SK-N-SH (cell line): ENCODE data around the gene SRPK1. TPM values are rescaled to one million over a fixed set of nuclear protein-coding genes. Genes with fewer than 3 reads are reported as not detected.

Source experiments
- CTCF ChIA-PET: fragments of 300-600, 350-600 bp; formaldehyde crosslinking; extraction: SDS; loops from one replicate; lab custom pipeline; 2021; lab: Yijun Ruan, JAX
- POLR2A ChIA-PET: fragments of 350-600 bp; sonication (Branson Sonifier 250); formaldehyde crosslinking; extraction: SDS; loops from one replicate; lab custom pipeline; 2020; ENCODE audit warnings: antibody characterized with exemption, inconsistent platforms; lab: Yijun Ruan, JAX
- DNase-seq: peaks from one replicate; pipeline ENCODE4 v3.0.0; 2012
- H2AFZ ChIP-seq: fragments of 200-600 bp; sonication (generic); 2 replicates; pipeline ENCODE4 v1.8.1; 2016; ENCODE audit warnings: antibody characterized with exemption, mild to moderate bottlenecking, low read depth
- H3F3A ChIP-seq: fragments of 200-600 bp; sonication (generic); replicated peaks from 2 replicates; pipeline ENCODE3; 2016; ENCODE audit warnings: antibody characterized with exemption, mild to moderate bottlenecking; ENCODE audit not compliant: insufficient read depth
- H3K27ac ChIP-seq, 2 experiments: fragments of 200-500 bp in 1 of 2; fragments of 200-600 bp in 1 of 2; sonication (Bioruptor generic) in 1 of 2; sonication (generic), shearing (Covaris generic) in 1 of 2; 2 replicates each; pipeline versions ENCODE4 v1.5.1 to v1.6.1; 2014 to 2016; ENCODE audit warnings: low read depth in 2 of 2, inconsistent platforms in 1 of 2, low read length in 1 of 2, mild to moderate bottlenecking in 1 of 2, mixed read lengths in 1 of 2
- H3K27me3 ChIP-seq: fragments of 200-600 bp; sonication (generic), shearing (Covaris generic); 2 replicates; pipeline ENCODE4 v1.6.1; 2016; ENCODE audit warnings: mixed run types; ENCODE audit not compliant: insufficient read depth
- H3K36me3 ChIP-seq, 2 experiments: fragments of 200-500 bp in 1 of 2; fragments of 200-600 bp in 1 of 2; sonication (Bioruptor generic) in 1 of 2; sonication (generic) in 1 of 2; replicated peaks in 1 of 2; 2 replicates each; pipeline versions ENCODE3 to v1.5.1; 2014 to 2016; ENCODE audit warnings: low read length in 1 of 2, mild to moderate bottlenecking in 1 of 2; ENCODE audit not compliant: insufficient read depth in 2 of 2, control insufficient read depth in 1 of 2
- H3K4me1 ChIP-seq, 2 experiments: fragments of 200-500 bp in 1 of 2; fragments of 200-600 bp in 1 of 2; sonication (Bioruptor generic) in 1 of 2; sonication (generic), shearing (Covaris generic) in 1 of 2; 2 replicates each; pipeline versions ENCODE4 v1.5.1 to v1.6.1; 2014 to 2016; ENCODE audit warnings: low read depth in 1 of 2, low read length in 1 of 2, mixed run types in 1 of 2; ENCODE audit not compliant: insufficient read depth in 2 of 2, control insufficient read depth in 1 of 2
- H3K4me2 ChIP-seq: fragments of 200-600 bp; sonication (generic), shearing (Covaris generic); 2 replicates; pipeline ENCODE4 v1.6.1; 2017; ENCODE audit warnings: mixed run types
- H3K4me3 ChIP-seq, 2 experiments: fragments of 200-500 bp in 1 of 2; fragments of 200-600 bp in 1 of 2; sonication (Bioruptor generic) in 1 of 2; sonication (generic), shearing (Covaris generic) in 1 of 2; 2 replicates each; pipeline versions ENCODE4 v1.5.1 to v1.8.1; 2014 to 2016; ENCODE audit warnings: low read depth in 2 of 2, inconsistent platforms in 1 of 2, low read length in 1 of 2, mild to moderate bottlenecking in 1 of 2, mixed read lengths in 1 of 2, moderate library complexity in 1 of 2
- H3K79me2 ChIP-seq: fragments of 200-600 bp; sonication (generic); 2 replicates; pipeline ENCODE4 v1.8.1; 2017; ENCODE audit warnings: mild to moderate bottlenecking; ENCODE audit not compliant: insufficient read depth
- H3K9ac ChIP-seq: fragments of 200-600 bp; sonication (generic); 2 replicates; pipeline ENCODE4 v1.6.1; 2017; ENCODE audit warnings: mixed run types
- H3K9me2 ChIP-seq: fragments of 200-600 bp; sonication (generic); 2 replicates; pipeline ENCODE4 v1.6.1; 2017; ENCODE audit warnings: mixed run types
- H3K9me3 ChIP-seq: fragments of 200-600 bp; sonication (generic); 2 replicates; pipeline ENCODE4 v1.6.1; 2017; ENCODE audit warnings: mixed run types, mild to moderate bottlenecking, moderate library complexity
- H4K20me1 ChIP-seq: fragments of 200-600 bp; sonication (generic); 2 replicates; pipeline ENCODE4 v1.6.1; 2017; ENCODE audit warnings: mild to moderate bottlenecking, mixed run types; ENCODE audit not compliant: insufficient read depth
- ELF1 ChIP-seq: IDR thresholded peaks from 2 replicates; pipeline ENCODE4 v1.4.0; 2012
- EP300 ChIP-seq, 2 experiments: IDR thresholded peaks; 2 replicates each; pipeline versions ENCODE4 v1.4.0 to v1.6.1; 2012; ENCODE audit warnings: borderline replicate concordance in 1 of 2, low read depth in 1 of 2, low read length in 1 of 2
- FOSL2 ChIP-seq: IDR thresholded peaks from 2 replicates; pipeline ENCODE4 v1.4.0; 2012; ENCODE audit warnings: low read depth, mild to moderate bottlenecking, moderate library complexity, borderline replicate concordance
- FOXJ3 ChIP-seq: sonication (generic); formaldehyde crosslinking; IDR thresholded peaks from 2 replicates; pipeline ENCODE4 v1.5.1; 2020; ENCODE audit warnings: mild to moderate bottlenecking, missing genetic modification reagents
- FOXM1 ChIP-seq: IDR thresholded peaks from 2 replicates; pipeline ENCODE4 v1.4.0; 2012; ENCODE audit warnings: low read depth, mild to moderate bottlenecking
- GATA2 ChIP-seq: sonication (generic); formaldehyde crosslinking; IDR thresholded peaks from 2 replicates; pipeline ENCODE4 v1.5.0; 2020; ENCODE audit warnings: mild to moderate bottlenecking, missing genetic modification reagents
- JUND ChIP-seq: IDR thresholded peaks from 2 replicates; pipeline ENCODE4 v1.4.0; 2012
- MEF2A ChIP-seq: IDR thresholded peaks from 2 replicates; pipeline ENCODE4 v1.4.0; 2012; ENCODE audit warnings: low read depth, borderline replicate concordance
- MXI1 ChIP-seq: IDR thresholded peaks from 2 replicates; pipeline ENCODE4 v1.6.1; 2012; ENCODE audit warnings: mild to moderate bottlenecking, low read depth, low read length, improper control_type of control experiment
- NFIC ChIP-seq: IDR thresholded peaks from 2 replicates; pipeline ENCODE4 v1.4.0; 2012; ENCODE audit warnings: borderline replicate concordance
- NRF1 ChIP-seq: IDR thresholded peaks from 2 replicates; pipeline ENCODE4 v1.6.1; 2012; ENCODE audit warnings: low read depth, mild to moderate bottlenecking, low read length
- POLR2AphosphoS5 ChIP-seq: IDR thresholded peaks from 2 replicates; pipeline ENCODE4 v1.6.1; 2012; ENCODE audit warnings: low read depth, low read length
- RAD21 ChIP-seq: IDR thresholded peaks from 2 replicates; pipeline ENCODE4 v1.6.1; 2012; ENCODE audit warnings: mild to moderate bottlenecking, low read length
- RCOR1 ChIP-seq: fragments of 150-350 bp; IDR thresholded peaks from 2 replicates; pipeline ENCODE4 v1.6.1; 2017; ENCODE audit warnings: antibody characterized with exemption, low read length
- RFX5 ChIP-seq: IDR thresholded peaks from 2 replicates; pipeline ENCODE4 v1.6.1; 2012; ENCODE audit warnings: mild to moderate bottlenecking, improper control_type of control experiment, low read length
- SIN3A ChIP-seq: IDR thresholded peaks from 2 replicates; pipeline ENCODE4 v1.6.1; 2012; ENCODE audit warnings: low read depth, mild to moderate bottlenecking, low read length, moderate library complexity, borderline replicate concordance
- SMC3 ChIP-seq: IDR thresholded peaks from 2 replicates; pipeline ENCODE4 v1.6.1; 2012; ENCODE audit warnings: low read depth, low read length, improper control_type of control experiment
- TAF1 ChIP-seq: IDR thresholded peaks from 2 replicates; pipeline ENCODE4 v1.6.1; 2012; ENCODE audit warnings: low read depth, mild to moderate bottlenecking, low read length, moderate library complexity, borderline replicate concordance
- TCF12 ChIP-seq: IDR thresholded peaks from 2 replicates; pipeline ENCODE4 v1.4.0; 2012
- TEAD4 ChIP-seq: IDR thresholded peaks from 2 replicates; pipeline ENCODE4 v1.4.0; 2012; ENCODE audit warnings: mild to moderate bottlenecking, borderline replicate concordance; ENCODE audit not compliant: insufficient read depth
- WGBS: methylation state at CpG from one replicate; pipeline ENCODE4 v1.1.6; 2017; ENCODE audit warnings: low lambda C conversion rate; 5-methylcytosine and 5-hydroxymethylcytosine counted together
- polyA plus RNA-seq, 3 experiments: library from polyadenylated mRNA; depleted of rRNA; stranded (reverse); fragments of >200 nt; gene quantifications; 2 replicates each; pipeline ENCODE4 v1.2.3, GENCODE V29; 2012
- TF ChIP-seq, protein P1 (sequence below): IDR thresholded peaks from 2 replicates; pipeline ENCODE4 v1.4.0; 2012; ENCODE audit warnings: low read depth
- TF ChIP-seq, protein P2 (sequence below): fragments of 150-350 bp; IDR thresholded peaks from 2 replicates; pipeline ENCODE4 v1.6.1; 2016; ENCODE audit warnings: mild to moderate bottlenecking, low read depth, low read length
- TF ChIP-seq, protein P3 (sequence below): IDR thresholded peaks from 2 replicates; pipeline ENCODE4 v1.4.0; 2012; ENCODE audit warnings: low read depth, borderline replicate concordance

SRPK1 gene
- polyA plus RNA-seq, 1 of the 3 experiments (the other 2 are of a cell fraction), result 10.6 TPM

GRCh38 chr6:35844290-35844689 is 76.6 kb downstream of the SRPK1 start:
- no peak overlapping the region for H2AFZ ChIP-seq
- POLR2A ChIA-PET, result no interaction called here
- 96% methylated on average over 3 of the region's 3 CpGs for WGBS

GRCh38 chr6:35842381-35842780 is 78.5 kb downstream of the SRPK1 start:
- Histone ChIP-seq H3K4me3 (no peak overlapping the region), H3F3A (peaks cover 3% of the 10 kb centered on the region), H3K36me3 (peaks cover 29 to 61% of the 10 kb centered on the region in 2 experiments), H3K4me1 (no peaks in the 10 kb centered on the region), H3K27me3 (no peaks in the 10 kb centered on the region), H3K9me3 (no peaks in the 10 kb centered on the region), H3K4me2 (no peak overlapping the region)
- ChIA-PET CTCF (no interaction called here), POLR2A (no interaction called here)
- DNase-seq, result no peak
- TF ChIP-seq TEAD4 (no peak), MXI1 (no peak), FOSL2 (no peak), NRF1 (no peak), SIN3A (no peak), NFIC (no peak), MEF2A (no peak), SMC3 (no peak), RAD21 (no peak), POLR2AphosphoS5 (no peak), FOXM1 (no peak), RCOR1 (no peak), GATA2 (CRISPR knock-in tag) (no peak), FOXJ3 (no peak), ELF1 (no peak), RFX5 (no peak), TAF1 (no peak), TCF12 (no peak)
- TF ChIP-seq, protein P1, sequence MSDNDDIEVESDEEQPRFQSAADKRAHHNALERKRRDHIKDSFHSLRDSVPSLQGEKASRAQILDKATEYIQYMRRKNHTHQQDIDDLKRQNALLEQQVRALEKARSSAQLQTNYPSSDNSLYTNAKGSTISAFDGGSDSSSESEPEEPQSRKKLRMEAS, result no peak
- TF ChIP-seq, protein P2, sequence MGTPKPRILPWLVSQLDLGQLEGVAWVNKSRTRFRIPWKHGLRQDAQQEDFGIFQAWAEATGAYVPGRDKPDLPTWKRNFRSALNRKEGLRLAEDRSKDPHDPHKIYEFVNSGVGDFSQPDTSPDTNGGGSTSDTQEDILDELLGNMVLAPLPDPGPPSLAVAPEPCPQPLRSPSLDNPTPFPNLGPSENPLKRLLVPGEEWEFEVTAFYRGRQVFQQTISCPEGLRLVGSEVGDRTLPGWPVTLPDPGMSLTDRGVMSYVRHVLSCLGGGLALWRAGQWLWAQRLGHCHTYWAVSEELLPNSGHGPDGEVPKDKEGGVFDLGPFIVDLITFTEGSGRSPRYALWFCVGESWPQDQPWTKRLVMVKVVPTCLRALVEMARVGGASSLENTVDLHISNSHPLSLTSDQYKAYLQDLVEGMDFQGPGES, result no peak
- TF ChIP-seq, all 33 proteins: peak for 0
- Histone ChIP-seq H3K79me2 (no peaks in the 10 kb centered on the region), H3K27ac (no peak overlapping the region), H4K20me1 (no peaks in the 10 kb centered on the region), H3K9ac (no peak overlapping the region), H2AFZ (no peak overlapping the region), H3K9me2 (no peaks in the 10 kb centered on the region)
- 91% methylated on average over 3 of the region's 3 CpGs for WGBS

More at GRCh38 chr6:35844290-35844689, 76.6 kb downstream of the SRPK1 start:
- no peaks in the 10 kb centered on the region for H3K4me1 ChIP-seq
- H3K4me3 ChIP-seq, result no peak overlapping the region
- CTCF ChIA-PET, result no interaction called here
- peaks cover 3% of the 10 kb centered on the region for H3F3A ChIP-seq
- H3K27ac ChIP-seq, result no peak overlapping the region
- no peaks in the 10 kb centered on the region for H3K27me3 ChIP-seq
- no peak overlapping the region for H3K4me2 ChIP-seq
- H4K20me1 ChIP-seq, result no peaks in the 10 kb centered on the region
- H3K9me3 ChIP-seq, result no peaks in the 10 kb centered on the region
- peaks cover 20 to 73% of the 10 kb centered on the region in 2 experiments for H3K36me3 ChIP-seq
- DNase-seq, result no peak
- TF ChIP-seq NRF1 (no peak), TCF12 (no peak), EP300 (IDR thresholded peaks at IDR 0.05; ENCODE audit: borderline replicate concordance in 1 of 2, low read depth in 1 of 2, low read length in 1 of 2) (no peak), SMC3 (no peak), MXI1 (no peak), JUND (no peak)
- TF ChIP-seq, protein P1, result no peak
- TF ChIP-seq, protein P3, sequence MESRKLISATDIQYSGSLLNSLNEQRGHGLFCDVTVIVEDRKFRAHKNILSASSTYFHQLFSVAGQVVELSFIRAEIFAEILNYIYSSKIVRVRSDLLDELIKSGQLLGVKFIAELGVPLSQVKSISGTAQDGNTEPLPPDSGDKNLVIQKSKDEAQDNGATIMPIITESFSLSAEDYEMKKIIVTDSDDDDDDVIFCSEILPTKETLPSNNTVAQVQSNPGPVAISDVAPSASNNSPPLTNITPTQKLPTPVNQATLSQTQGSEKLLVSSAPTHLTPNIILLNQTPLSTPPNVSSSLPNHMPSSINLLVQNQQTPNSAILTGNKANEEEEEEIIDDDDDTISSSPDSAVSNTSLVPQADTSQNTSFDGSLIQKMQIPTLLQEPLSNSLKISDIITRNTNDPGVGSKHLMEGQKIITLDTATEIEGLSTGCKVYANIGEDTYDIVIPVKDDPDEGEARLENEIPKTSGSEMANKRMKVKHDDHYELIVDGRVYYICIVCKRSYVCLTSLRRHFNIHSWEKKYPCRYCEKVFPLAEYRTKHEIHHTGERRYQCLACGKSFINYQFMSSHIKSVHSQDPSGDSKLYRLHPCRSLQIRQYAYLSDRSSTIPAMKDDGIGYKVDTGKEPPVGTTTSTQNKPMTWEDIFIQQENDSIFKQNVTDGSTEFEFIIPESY, result no peak
- no peaks in the 10 kb centered on the region for H3K9me2 ChIP-seq
- no peaks in the 10 kb centered on the region; the same call in 1 of the 2 replicates for H3K79me2 ChIP-seq
- H3K9ac ChIP-seq, result no peak overlapping the region
